Hematopoietic multipotent progenitor cell treated with erythropoietin and hydrocortisone succinate and interleukin-3 and kit ligand, for 6 days (in vitro differentiated cells): ENCODE results near the gene TMC1.
A peak's percentile ranks its signal among the peaks of the same experiment; 100 is the strongest.

Experiments
- DNase-seq: peaks from one replicate; pipeline ENCODE4 v3.0.0-alpha.2; 2015

Gene TMC1

GRCh38 chr9:72576087-72576486 is 54.7 kb downstream of the TMC1 start:
- no peak for DNase-seq

GRCh38 chr9:72577212-72577753 is 55.9 kb downstream of the TMC1 start:
- DNase-seq, result no peak

DNA sequence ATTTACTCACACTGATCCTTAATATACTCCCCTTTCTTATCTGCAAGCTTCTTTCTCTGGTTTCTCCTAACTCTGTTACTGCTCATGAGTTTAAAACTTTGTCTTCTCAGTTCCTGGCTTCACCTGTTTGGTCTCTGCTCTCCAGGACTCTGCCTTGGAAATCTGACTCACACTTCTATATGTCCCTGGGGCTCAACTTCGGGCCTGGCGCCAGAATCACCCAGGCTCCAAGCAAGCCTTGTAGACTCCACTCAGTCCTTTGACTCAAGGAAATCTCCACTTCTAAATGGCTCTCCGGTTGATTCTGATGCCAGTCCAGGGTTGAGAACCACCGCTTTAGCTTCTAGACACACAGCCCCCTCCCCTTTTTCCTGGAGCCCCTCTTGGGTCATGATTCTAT is 57.8 kb downstream of the TMC1 start:
- DNase-seq, result no peak

DNA sequence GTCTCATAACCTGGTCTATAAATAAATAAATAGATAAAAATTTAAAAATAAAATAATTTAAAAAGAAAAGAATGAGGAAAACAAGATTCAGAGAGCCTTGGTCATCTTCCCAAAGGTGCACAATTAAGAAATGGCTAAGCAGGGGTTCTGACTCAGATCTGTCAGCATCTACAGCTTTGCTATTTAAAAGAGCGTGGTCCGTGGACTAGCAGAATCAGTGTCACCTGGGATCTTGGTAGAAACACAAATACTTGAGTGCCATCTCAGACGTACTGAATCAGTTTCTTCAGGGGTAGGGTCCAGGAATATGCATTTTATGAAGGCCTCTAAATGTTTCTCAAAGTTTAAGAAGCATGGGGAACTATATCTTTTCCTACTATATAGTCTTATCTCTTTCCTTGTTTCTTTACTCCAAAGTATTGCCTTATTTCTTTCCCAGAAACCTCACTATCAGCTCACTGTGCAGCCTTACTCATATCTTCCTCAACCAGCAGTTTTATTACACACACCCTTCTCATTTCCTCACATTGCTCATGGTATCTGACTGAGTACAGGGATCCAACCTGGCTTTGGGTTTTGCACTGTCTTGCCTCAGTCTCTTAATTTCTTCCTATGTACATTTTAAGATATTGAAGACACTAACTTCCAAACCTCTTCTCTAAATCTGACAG is 58.6 kb downstream of the TMC1 start:
- DNase-seq, result peak; percentile 80

DNA sequence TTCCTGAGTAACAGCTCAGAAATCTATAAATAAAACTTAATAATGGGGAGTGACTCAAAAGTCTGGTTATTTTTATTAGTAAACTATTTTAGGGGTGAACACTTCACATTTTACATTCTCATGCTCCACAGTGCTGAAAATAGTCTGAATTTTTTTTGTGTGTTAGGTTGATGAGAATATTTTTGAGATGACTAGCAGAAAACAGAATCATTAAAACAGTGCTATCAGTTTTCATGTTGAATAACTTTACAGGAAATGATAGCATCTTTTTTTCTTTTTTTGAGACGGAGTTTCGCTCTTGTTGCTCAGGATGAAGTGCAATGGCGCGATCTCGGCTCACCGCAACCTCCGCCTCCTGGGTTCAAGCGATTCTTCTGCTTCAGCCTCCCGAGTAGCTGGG is 60.3 kb downstream of the TMC1 start:
- DNase-seq, result no peak

GRCh38 chr9:72583370-72583769 is 62.0 kb downstream of the TMC1 start:
- no peak for DNase-seq

- DNase-seq, result peak; percentile 69
Measured at GRCh38 chr9:72586388-72587130, 65.2 kb downstream of the TMC1 start.

DNA sequence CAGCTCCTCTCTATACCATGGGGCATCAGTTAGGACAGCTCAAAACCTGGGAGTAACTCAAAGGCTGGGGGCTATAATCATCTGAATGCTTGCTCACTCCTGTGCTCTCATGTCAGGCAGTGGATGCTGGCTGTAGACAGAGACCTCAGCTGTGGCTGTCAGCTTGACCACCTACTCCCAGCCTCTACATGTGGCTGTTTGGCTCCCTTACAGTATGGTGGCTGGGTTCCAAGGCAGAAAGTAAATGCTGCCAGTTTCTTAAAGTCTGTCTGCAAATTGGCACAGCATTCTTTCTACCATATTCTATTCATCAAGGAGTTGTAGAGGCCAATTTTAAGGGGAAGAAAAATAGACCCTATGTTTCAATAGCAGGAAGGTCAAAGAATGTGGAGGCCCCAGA is 66.9 kb downstream of the TMC1 start:
- no peak for DNase-seq

DNA sequence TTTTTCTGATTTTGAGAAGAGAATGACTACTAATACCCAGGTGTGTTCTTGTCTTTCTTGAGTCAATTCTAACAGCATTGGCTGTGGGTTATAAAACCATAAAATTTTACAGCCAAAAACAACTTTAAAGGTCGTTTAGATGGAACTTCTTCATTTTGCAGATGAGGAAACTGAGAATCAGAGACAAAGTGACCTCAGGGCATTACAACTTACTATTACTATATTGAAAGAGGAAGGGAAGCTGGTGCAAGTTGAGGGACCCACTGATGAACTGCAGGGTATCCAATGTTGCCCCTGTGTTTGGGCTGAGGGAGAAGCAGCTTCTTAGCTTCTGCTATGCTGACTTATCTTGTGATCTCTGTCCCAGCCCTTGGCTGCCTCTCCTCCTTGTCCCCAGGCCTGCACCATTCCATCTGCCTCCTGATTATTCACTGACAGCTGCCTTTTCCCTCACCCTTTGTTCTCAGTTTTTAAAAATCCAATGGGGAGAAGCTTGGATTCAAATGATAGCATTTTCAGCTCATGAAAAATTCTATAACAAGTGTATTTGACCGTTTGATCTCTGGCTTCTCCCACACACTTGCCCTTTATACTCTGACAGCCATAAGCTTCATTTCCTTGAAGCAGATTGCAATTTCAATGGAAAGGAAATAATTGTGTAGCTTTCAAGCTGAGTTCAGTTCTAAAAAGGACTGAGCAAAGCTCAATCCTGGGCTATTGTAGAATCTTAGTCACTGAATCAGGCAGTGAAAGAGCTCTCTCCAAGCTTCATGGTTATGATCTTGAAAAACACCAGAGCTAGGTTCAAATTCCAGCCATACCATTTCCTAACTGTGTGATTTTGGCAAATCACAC is 68.5 kb downstream of the TMC1 start:
- DNase-seq, result no peak

DNA sequence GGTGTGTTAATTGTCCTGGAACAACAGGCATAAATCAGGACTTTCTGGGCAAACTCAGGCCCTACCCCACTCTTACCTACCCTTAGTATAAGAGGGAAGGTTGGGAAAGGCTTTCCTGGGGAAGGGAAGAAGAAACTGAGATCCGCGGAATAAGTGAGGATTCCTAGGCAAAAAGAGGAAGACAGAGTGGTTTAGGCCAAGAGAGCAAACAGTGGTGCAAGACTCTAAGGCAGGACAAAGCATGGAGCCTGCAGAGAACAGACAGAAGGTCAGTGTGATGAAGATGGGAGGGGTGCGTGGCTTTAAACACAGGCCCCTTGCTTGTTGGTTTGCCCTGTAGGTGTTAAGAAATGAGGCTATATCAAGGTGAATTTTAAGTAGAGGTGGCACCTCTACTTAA is 69.4 kb downstream of the TMC1 start:
- no peak for DNase-seq

GRCh38 chr9:72592502-72593403 is 71.3 kb downstream of the TMC1 start:
- peak; percentile 80 for DNase-seq

GRCh38 chr9:72596451-72597180 is 75.2 kb downstream of the TMC1 start:
- DNase-seq, result peak; percentile 32

DNA sequence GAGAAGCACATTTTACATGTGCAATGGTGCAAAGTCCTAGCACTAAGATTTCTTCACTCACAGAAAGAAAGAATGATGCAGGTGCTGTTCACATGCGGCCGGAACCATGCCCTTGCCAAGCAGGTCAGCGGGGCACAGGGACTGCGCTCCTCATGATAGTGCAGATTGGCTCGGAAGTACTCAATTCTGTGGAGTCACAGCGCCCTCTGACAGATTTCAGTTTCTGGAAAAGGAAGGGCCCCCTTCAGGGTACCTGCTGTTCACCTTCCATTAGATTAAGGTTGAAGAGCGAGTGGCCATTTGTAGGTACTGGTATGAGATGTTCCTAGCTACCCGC is 75.7 kb downstream of the TMC1 start:
- no peak for DNase-seq

- DNase-seq, result no peak
Measured at GRCh38 chr9:72597601-72598000, 76.2 kb downstream of the TMC1 start.

GRCh38 chr9:72598639-72599038 is 77.2 kb downstream of the TMC1 start:
- no peak for DNase-seq

DNA sequence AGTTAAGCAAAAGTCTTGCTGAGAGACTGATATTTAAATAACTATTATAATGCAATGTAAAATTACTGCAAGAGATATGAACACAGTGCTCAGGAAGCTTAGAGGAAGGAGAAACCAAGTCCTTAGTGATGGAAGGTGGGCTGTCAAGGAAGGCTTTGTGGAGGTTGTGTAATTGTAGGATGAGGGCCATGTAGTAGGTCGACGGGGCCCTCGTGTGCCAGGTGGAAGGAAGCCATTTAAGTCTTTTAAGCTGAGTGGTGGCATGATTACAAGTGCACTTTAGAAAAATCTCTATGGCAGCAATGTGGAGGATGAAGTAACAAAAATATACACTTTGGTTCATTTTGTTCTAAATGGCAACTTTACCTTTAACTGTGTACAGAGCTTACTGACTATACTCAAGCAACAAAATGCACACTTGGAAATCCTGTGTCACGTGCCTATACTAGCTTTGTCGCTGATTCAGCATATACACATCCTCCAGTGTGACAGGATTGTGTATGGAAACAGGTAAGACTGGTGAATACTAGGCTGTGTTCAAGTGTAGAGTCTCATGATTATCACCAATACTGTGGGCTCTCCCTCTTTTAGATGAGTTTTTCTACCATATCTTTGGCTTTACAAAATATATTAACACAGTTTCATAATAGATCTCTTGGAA is 78.6 kb downstream of the TMC1 start:
- DNase-seq, result no peak

DNA sequence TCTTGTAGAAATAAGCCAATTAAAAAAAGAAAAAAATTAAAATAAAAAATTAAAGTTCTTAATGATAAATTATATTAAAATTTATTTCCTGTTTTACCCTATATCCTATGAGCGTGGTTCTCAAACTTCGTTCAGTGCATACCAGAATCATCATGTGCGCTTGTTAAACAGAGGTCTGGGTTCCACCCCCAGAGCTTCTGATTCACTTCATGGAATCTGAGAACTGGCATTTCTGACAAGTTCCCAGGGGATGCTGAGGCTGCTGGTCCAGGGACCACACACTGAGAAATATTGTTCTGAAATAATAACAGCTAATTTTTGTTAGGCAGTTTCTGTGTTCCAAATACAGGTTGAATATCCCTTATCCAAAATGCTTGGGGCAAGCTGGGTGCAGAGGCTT is 79.3 kb downstream of the TMC1 start:
- no peak for DNase-seq

DNA sequence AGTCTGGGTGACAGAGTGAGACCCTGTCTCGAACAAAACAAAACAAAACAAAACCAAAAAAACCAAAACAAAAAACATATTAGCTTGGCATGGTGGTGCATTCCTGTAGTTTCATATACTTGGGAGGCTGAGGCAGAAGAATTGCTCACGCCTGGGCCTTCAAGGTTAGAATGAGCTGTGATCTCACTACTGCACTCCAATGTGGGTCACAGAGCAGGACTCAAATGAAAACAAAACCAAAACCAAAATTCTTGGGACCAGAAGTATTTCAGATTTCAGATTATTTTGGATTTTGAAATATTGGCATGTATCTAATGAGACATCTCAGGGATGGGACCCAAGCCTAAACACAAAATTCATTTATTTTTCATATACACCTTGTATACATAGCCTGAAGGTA is 80.2 kb downstream of the TMC1 start:
- no peak for DNase-seq

GRCh38 chr9:72612449-72612848 is 91.0 kb downstream of the TMC1 start:
- DNase-seq, result no peak

DNA sequence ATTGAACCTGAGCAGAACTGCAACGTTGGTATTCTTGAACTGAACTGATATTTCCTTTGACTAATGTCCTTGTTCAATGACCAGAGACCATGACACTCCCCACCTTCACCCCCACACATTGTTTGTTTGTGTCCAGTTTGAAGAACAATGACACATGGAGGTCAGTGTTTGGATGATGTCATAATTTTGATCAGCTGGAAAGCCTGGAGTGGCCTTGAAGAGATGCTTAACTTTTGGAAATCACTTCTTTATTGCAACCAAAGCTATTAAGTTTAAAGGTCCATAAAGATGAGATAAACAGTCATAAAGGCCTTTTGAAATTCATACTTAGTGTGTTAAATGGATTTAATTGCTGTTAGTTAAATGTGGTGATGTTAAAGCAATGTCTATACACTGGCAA is 92.7 kb downstream of the TMC1 start:
- DNase-seq, result no peak

- no peak for DNase-seq
Measured at GRCh38 chr9:72615931-72616330, 94.5 kb downstream of the TMC1 start.
